Fibroblast of villous mesenchyme (primary cell): ENCODE data around the gene S100G. TPM values are rescaled to one million over a fixed set of nuclear protein-coding genes. Genes with fewer than 3 reads are reported as not detected.
"Not testable (repeated sequence)": the region's sequence is repeated elsewhere in the genome, so short reads cannot be mapped to it uniquely, and the experiment has no call there.

Experiments
- DNase-seq: peaks from one replicate; pipeline ENCODE4 v3.0.0-alpha.2; 2010; ENCODE audit warnings: low read depth
- H3K4me3 ChIP-seq: 2 replicates; pipeline ENCODE4 v1.5.1; 2011; ENCODE audit warnings: low read depth, mild to moderate bottlenecking, low read length
- total RNA-seq: library from RNA; depleted of rRNA; stranded (reverse); fragments of >200 nt; gene quantifications from 2 replicates; pipeline ENCODE4 v1.2.3, GENCODE V29; 2012
- TF ChIP-seq, protein P1 (sequence below): IDR thresholded peaks from 2 replicates; pipeline ENCODE4 v1.5.1; 2012; ENCODE audit warnings: low read depth, mild to moderate bottlenecking, low read length; ENCODE audit not compliant: insufficient read depth

The S100G gene
- not detected in 2 replicates for total RNA-seq

DNA sequence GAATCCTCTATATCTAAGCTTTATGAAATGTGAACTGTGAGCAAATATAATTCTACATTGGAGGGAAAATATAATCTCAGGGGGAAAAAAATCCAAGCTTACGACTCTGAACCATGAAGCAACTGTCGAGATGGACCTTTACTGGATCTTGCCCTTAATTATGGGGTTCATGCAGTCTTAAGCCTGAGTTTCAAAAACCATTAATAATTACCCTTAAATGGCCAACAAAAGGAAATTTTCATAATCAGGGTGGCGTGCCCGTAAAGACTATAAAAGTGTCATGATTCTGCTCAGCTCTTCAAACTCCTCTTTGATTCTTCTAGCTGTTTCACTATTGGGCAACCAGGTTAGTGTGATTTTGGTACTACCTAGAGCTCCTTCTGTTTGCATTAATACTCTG is at the start of gene S100G:
S100G (plus strand) TSS at position 301 of the 400 bp plus-strand sequence. CDS start 849 bp downstream, outside the sequence.
- TF ChIP-seq, protein P1, sequence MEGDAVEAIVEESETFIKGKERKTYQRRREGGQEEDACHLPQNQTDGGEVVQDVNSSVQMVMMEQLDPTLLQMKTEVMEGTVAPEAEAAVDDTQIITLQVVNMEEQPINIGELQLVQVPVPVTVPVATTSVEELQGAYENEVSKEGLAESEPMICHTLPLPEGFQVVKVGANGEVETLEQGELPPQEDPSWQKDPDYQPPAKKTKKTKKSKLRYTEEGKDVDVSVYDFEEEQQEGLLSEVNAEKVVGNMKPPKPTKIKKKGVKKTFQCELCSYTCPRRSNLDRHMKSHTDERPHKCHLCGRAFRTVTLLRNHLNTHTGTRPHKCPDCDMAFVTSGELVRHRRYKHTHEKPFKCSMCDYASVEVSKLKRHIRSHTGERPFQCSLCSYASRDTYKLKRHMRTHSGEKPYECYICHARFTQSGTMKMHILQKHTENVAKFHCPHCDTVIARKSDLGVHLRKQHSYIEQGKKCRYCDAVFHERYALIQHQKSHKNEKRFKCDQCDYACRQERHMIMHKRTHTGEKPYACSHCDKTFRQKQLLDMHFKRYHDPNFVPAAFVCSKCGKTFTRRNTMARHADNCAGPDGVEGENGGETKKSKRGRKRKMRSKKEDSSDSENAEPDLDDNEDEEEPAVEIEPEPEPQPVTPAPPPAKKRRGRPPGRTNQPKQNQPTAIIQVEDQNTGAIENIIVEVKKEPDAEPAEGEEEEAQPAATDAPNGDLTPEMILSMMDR, result no peak
- DNase-seq, result no peak
- H3K4me3 ChIP-seq, result no peak within 1 kb of the TSS

DNA sequence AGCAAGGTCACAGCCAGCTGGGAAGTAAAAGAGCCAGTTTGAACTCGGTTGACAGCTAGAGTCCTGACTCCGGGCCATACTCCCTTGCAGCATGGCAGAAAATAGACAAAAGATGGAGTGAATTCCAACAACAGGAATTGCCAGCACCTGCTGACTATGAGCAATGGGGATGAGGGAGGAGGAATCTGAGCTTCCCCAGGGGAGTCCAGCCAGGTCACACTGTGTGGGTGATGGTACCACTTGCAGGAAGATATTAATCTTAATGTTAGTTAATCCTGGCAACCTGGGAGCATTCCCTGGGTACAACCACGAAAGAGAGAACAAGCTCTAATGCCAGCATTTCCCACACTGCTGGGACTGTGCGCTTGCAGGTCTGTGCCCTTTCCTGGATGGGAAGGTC is 48.1 kb upstream of the S100G start:
- TF ChIP-seq, protein P1, result no peak
- no peak overlapping the region for H3K4me3 ChIP-seq
- DNase-seq, result no peak

- H3K4me3 ChIP-seq, DNase-seq: not testable (repeated sequence)
These were observed 46.7 kb upstream of the S100G start for GRCh38 chrX:16603235-16603634.

- no peak for DNase-seq
- TF ChIP-seq, protein P1, result no peak
- no peak overlapping the region for H3K4me3 ChIP-seq
These were observed 46.1 kb upstream of the S100G start for GRCh38 chrX:16603822-16604221.

GRCh38 chrX:16604337-16604736 is 45.6 kb upstream of the S100G start:
- DNase-seq, result no peak
- TF ChIP-seq, protein P1, result no peak
- H3K4me3 ChIP-seq, result no peak overlapping the region

GRCh38 chrX:16606142-16606720 is 43.7 kb upstream of the S100G start:
- TF ChIP-seq, protein P1, result no peak
- H3K4me3 ChIP-seq, result no peak overlapping the region
- DNase-seq, result no peak

DNA sequence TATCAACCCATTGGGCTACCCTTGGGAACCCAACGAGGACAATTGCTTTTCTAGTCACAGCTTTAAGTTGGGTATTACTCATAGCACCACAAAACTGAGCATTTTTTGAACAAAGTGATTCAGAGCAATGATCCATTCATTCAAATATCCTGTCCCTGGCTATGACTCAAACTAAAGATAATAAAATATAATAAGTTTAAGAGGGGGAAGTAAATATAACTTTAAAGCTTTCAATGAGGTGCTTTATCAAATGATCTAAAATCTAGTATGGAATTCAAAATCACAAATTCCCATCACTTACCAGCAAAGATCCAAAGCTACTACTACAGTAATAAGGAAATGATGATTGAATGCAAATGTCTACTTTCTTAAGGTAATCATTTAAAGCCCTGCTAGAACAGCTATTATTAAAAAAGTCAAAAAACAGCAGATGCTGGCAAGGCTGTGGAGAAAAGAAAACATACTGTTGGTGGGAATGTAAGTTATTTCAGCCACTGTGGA is 39.8 kb upstream of the S100G start:
- no peak overlapping the region for H3K4me3 ChIP-seq
- TF ChIP-seq, protein P1, result no peak
- no peak for DNase-seq

DNA sequence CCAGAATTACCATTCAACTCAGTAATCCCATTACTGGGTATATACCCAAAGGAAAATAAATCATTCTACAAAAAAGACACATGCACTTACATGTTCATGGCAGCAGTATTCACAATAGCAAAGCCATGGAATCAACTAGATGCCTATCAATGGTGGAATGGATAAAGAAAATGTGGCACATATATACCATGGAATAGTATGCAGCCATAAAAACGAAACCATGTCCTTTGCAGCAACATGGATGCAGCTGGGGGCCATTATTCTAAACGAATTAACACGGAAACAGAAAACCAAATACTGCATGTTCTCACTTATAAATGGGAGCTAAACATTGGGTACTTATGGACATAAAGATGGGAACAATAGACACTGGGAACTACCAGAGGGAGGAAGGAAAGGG is 39.3 kb upstream of the S100G start:
- not testable (repeated sequence) for H3K4me3 ChIP-seq, DNase-seq
